NCI-H1694 treated with DMSO at 0.1 percent for 48 hours (cell line): ENCODE measurements around the gene PSMA3.

ENCODE experiments used
- DNase-seq: peaks from one replicate; lab custom pipeline; 2025; lab: John Stamatoyannopoulos, UW

PSMA3 gene

DNA sequence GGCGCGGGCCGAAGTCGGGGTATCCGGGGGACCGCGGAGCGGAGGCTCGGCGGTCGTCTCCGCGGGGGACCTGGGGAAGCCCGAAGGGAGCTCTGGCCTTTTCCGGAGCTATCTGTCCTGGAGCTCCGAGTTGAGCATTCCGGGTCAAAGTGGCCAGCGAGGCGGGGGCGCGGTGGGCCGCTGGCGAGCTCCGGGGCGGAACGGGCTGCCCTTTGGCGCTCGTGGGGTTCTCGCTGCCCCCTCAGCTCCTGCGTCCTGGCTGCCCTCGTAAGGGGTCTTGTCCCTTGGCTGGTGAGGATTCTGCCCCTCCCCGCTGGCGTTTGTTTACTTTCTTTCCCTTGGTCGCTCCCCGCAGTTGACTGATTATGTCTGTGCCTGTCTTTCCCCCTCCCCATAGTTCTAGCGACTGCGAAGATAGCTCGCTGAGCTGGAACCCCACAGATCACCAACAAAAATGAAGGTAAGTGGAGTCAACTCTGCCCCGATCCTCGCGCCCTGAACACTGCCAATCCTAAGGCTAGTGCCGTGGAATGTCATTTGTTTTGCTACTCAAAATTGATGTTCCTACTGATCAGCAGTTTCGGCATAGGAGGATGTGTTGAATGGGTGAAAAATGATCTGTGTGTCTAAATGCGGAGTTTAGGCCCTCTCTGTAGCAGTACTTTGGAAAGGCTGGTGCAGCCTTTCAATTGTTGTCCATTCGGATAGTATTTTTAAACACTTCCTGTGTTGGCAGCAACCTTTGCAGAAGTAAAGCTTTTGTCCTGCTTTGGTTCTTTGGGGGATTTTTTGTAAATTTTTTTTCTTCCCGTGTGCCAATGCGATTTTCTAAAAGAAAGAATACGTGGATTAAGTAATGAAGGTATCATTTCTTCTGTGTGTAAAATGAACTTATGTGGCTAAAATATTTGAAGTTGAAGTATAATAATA lies 55.0 kb downstream of the PSMA3 start:
- no peak for DNase-seq

DNA sequence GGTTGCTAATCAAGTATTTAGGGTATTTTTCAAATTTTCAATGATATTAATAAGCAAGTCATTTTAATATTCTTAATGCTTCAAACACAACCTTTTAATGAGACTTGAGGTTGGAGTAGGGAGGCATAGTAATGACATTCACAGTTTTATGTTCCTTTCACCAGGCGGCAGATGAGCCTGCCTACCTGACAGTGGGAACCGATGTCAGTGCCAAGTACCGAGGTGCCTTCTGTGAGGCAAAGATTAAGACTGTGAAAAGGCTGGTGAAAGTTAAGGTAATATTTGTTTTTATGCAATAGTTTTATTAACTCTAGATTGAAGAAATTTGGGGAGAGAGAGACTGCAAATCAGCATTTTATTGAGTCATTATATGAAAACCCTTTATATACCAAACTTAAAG lies 56.8 kb downstream of the PSMA3 start:
- no peak for DNase-seq

DNA sequence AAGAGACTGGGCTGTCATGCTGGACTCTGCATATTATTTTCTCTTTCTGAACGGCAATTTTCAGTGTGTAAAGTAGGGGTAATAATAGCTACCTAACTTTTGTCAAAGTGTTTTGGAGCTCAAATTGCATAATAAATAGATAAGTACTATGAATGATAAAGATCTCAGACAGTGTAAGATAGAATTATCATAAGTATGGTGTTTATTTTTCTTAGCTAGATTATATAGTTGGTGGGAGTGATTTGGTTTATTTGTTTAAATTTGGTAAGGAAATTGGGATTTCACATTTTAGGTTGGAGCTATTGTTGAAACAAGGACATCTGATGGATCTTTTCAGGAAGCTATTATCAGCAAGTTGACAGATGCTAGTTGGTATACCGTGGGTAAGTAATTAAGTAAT lies 61.1 kb downstream of the PSMA3 start:
- DNase-seq, result no peak

DNA sequence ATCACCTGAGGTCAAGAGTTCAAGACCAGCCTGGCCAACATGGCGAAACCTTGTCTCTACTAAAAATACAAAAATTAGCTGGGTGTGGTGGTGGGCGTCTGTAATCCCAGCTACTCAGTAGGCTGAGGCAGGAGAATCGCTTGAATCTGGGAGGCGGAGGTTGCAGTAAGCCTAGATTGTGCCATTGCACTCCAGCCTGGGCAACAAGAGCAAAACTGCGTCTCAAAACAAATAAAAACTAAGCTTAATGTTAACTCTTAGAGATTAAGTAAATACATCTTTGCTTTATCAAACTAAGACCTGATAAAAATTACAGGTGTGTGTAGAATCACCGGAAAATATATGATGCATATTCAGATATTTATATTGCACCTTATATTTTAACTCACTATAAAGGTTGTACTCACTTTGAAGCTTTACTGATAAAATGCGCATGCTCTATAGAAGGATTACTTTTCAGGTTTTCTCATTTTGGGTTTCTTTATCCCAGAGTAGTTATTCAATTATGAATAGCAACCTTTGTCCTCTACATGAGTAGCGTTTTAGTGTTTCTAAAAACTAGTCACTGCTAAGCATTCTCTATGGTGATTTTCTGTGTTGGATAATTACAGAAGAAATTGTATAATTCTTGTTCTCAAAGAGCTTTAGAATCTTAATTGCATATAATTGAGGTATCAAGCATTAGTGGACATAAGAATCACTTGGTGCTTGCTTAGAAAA lies 63.1 kb downstream of the PSMA3 start:
- no peak for DNase-seq

DNA sequence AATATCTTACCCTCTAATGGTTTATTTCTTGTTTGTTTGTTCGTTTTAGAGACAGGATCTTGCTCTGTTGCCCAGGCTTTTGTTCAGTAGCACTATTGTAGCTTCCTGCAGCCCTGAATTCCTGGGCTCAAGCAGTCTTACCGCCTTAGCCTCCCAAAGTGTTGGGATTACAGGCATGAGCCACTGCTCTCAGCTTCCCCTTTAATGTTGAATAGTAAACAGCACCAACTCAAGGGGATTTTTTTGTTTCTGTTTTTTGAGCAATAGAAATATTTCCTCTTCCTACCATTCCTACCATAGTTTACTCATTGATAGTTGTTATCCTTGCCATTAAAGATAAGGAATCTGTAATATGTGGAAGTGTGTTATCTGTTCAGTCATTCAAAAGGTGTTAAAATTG lies 64.4 kb downstream of the PSMA3 start:
- DNase-seq, result no peak

DNA sequence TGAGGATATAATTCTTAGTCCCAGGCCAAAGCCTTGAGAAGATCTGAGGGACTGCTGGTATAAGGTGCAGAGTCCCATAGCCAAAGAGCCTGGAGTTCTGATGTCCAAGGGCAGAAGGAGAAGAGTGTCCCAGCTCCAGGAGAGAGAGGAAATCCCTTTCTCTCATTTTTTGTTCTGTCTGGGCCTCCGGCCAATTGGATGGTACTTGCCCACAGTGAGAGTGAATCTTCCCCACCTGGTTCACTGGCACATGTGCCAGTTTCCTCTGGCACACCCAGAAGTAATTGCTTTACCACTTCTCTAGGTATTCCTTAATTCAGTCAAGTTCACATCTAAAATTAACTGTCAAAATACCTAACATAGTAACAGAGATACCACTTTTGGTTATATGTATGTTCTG lies 69.1 kb downstream of the PSMA3 start:
- DNase-seq, result no peak

DNA sequence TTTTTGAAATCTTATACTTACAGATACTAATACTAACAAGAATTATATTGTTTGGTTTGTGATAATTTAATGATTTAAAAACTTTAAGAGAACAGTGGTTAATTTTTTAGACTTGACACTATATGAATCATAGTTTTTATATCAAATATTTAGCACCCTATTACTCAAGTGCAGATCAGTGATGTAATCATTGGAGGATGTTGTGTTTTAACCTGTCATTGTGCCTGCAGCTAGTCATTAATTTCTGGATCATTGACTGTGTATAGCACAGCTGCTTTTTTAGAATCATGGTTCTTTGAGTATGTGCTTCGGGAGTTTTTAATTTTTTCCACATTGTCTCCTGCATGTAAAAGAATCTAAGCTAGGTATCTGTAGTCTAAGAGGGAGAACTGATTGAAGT lies 71.0 kb downstream of the PSMA3 start:
- no peak for DNase-seq
